Smooth muscle cell of the brain vasculature (primary cell): ENCODE measurements around the gene ELMO1.

Source experiments
- DNase-seq: peaks from one replicate; pipeline ENCODE4 v3.0.0-alpha.2; 2012; ENCODE audit warnings: low read depth, low spot score

ELMO1 gene

GRCh38 chr7:37448636-37449361 is at the start of gene ELMO1:
TSS of gene ELMO1 (minus strand) at chr7:37448864. CDS start at chr7:37342690, 106,174 bp downstream.
- no peak for DNase-seq

GRCh38 chr7:37497576-37497975 is 48.9 kb upstream of the ELMO1 start:
- DNase-seq: no peak

GRCh38 chr7:37495574-37496184 is 47.0 kb upstream of the ELMO1 start:
- DNase-seq: no peak

- no peak for DNase-seq
Observed at GRCh38 chr7:37494926-37495325, 46.3 kb upstream of the ELMO1 start.

GRCh38 chr7:37493810-37494209 is 45.1 kb upstream of the ELMO1 start:
- no peak for DNase-seq

GRCh38 chr7:37493123-37493522 is 44.5 kb upstream of the ELMO1 start:
- DNase-seq: no peak

GRCh38 chr7:37491919-37492694 is 43.4 kb upstream of the ELMO1 start:
- DNase-seq: no peak

GRCh38 chr7:37489703-37490102 is 41.0 kb upstream of the ELMO1 start:
- DNase-seq: no peak

- no peak for DNase-seq
Observed at GRCh38 chr7:37488163-37488764, 39.6 kb upstream of the ELMO1 start.

- DNase-seq: no peak
Observed at GRCh38 chr7:37484426-37485073, 35.9 kb upstream of the ELMO1 start.

- no peak for DNase-seq
Observed at GRCh38 chr7:37483627-37484026, 35.0 kb upstream of the ELMO1 start.

- DNase-seq: no peak
Observed at GRCh38 chr7:37482953-37483352, 34.3 kb upstream of the ELMO1 start.

- DNase-seq: no peak
Observed at GRCh38 chr7:37482505-37482904, 33.8 kb upstream of the ELMO1 start.

GRCh38 chr7:37481722-37482288 is 33.1 kb upstream of the ELMO1 start:
- no peak for DNase-seq

GRCh38 chr7:37481154-37481553 is 32.5 kb upstream of the ELMO1 start:
- no peak for DNase-seq

GRCh38 chr7:37480041-37481031 is 31.7 kb upstream of the ELMO1 start:
- DNase-seq: no peak

- DNase-seq: no peak
Observed at GRCh38 chr7:37476881-37477450, 28.3 kb upstream of the ELMO1 start.

GRCh38 chr7:37476428-37476827 is 27.8 kb upstream of the ELMO1 start:
- DNase-seq: no peak

- DNase-seq: no peak
Observed at GRCh38 chr7:37475646-37476045, 27.0 kb upstream of the ELMO1 start.

GRCh38 chr7:37471619-37472018 is 23.0 kb upstream of the ELMO1 start:
- no peak for DNase-seq
